ENCODE measurements around the gene KIAA1210. TPM values are rescaled to one million over a fixed set of nuclear protein-coding genes. Genes with fewer than 3 reads are reported as not detected.

KIAA1210 gene
- total and polyA plus RNA-seq, 2 of the 8 experiments (the other 6 are each of a cell fraction or from before 2014, with no cell fraction given) = 0.02 TPM; not detected in 1

DNA sequence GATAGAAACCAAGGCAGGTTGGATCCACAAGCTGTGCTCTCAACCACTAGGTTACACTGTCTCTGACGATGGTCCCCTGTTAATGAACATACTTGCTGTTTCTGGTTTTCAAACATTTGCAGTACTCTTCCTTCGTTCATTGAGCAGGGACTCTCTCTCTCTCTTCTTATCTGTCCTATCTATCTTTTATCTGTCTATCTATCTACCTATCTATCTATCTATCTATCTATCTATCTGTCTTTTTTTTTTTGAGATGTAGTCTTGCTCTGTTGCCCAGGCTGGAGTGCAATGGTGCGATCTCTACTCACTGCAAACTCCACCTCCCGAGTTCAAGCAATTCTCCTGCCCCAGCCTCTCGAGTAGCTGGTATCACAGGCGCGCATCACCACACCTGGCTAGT lies 64.2 kb downstream of the KIAA1210 start:
- POLR2A ChIA-PET (ENCODE audit: partially characterized antibody) = no interaction called here
- Histone ChIP-seq H3K4me1 (replicated peaks in 1 of 4; ENCODE audit: control insufficient read depth in 3 of 4, insufficient read depth in 4 of 4, low read length in 3 of 4) (peaks cover 0 to 3% (median 0%) of the 10 kb centered on the region in 4 experiments; a peak in 2 of 7 replicates), H3K4ac (replicated peaks; ENCODE audit: insufficient read length, low read depth, low read length) (no peak overlapping the region), H2BK120ac (replicated peaks; ENCODE audit: low read depth, low read length) (no peak overlapping the region), H3K9me3 (ENCODE audit: insufficient read depth in 2 of 2, low read depth in 1 of 2, low read length in 1 of 2) (no peaks in the 10 kb centered on the region), H3K56ac (replicated peaks; ENCODE audit: insufficient read length, low read depth, low read length) (no peak overlapping the region), H3K36me3 (ENCODE audit: control insufficient read depth in 2 of 4, insufficient read depth in 4 of 4, low read length in 3 of 4) (no peaks in the 10 kb centered on the region), H4K8ac (ENCODE audit: extremely low read depth, insufficient read depth, low read length) (no peak overlapping the region), H2AK5ac (ENCODE audit: low read depth, low read length) (no peak overlapping the region), H4K91ac (replicated peaks; ENCODE audit: insufficient read length, low read length) (no peak overlapping the region), H2BK15ac (ENCODE audit: low read length) (no peak overlapping the region), H3K27me3 (replicated peaks in 1 of 4; ENCODE audit: control insufficient read depth in 3 of 4, extremely low read depth in 1 of 4, insufficient read depth in 3 of 4, low read length in 3 of 4) (no peaks in the 10 kb centered on the region), H2BK12ac (ENCODE audit: low read depth, low read length) (no peak overlapping the region), H2BK20ac (ENCODE audit: low read length) (no peak overlapping the region), H3K79me2 (ENCODE audit: control insufficient read depth in 1 of 2, insufficient read depth in 2 of 2, low read length in 2 of 2) (no peaks in the 10 kb centered on the region), H3K23me2 (ENCODE audit: low read depth, low read length) (no peaks in the 10 kb centered on the region), H4K5ac (ENCODE audit: insufficient read length, low read depth, low read length) (no peak overlapping the region), H3K27ac (ENCODE audit: low read depth, low read length) (no peak overlapping the region), H3K14ac (ENCODE audit: insufficient read length) (no peak overlapping the region), H2BK5ac (ENCODE audit: low read depth, low read length) (no peak overlapping the region), H3K23ac (ENCODE audit: insufficient read length) (no peak overlapping the region), H3K18ac (ENCODE audit: extremely low read depth, low read length) (no peak overlapping the region), H3K4me3 (ENCODE audit: extremely low read depth in 1 of 4, insufficient read depth in 2 of 4, low read depth in 3 of 4, low read length in 4 of 4) (no peak overlapping the region), H3K9ac (replicated peaks in 1 of 4; ENCODE audit: extremely low read depth in 1 of 4, low read depth in 3 of 4, low read length in 3 of 4) (no peak overlapping the region), H3K4me2 (ENCODE audit: insufficient read depth in 1 of 2, low read depth in 2 of 2, low read length in 2 of 2) (no peak overlapping the region), H4K20me1 (replicated peaks in 1 of 2; ENCODE audit: control insufficient read depth in 1 of 2, insufficient read depth in 2 of 2, low read length in 2 of 2) (no peaks in the 10 kb centered on the region), H3K79me1 (ENCODE audit: low read depth, low read length) (no peaks in the 10 kb centered on the region), H2AFZ (ENCODE audit: low read length) (no peak overlapping the region)
- FAIRE-seq (no peak), DNase-seq (ENCODE audit: low read depth in 1 of 2, low spot score in 2 of 2) (no peak)
- CTCF ChIA-PET (ENCODE audit: partially characterized antibody) = interaction anchor here (0.5 to 1.2 kb wide), 3 partner anchors 210 to 357 kb away, joined by 3 to 4 read pairs (median 4); no protein-coding TSS in a partner anchor
- TF ChIP-seq EGR1 (IDR thresholded peaks at IDR 0.05; ENCODE audit: borderline replicate concordance, low read depth, low read length) (no peak), RBBP5 (IDR thresholded peaks at IDR 0.05; ENCODE audit: borderline replicate concordance, low read depth, low read length) (no peak)
- 98% methylated on average over 6 of the region's 7 CpGs; no CpG with 5 or more reads in 1 of the 2 experiments for WGBS, 2 experiments (ENCODE audit: extremely low coverage in 1 of 2, insufficient coverage in 1 of 2, insufficient read length in 1 of 2, insufficient replicate concordance in 2 of 2, low coverage in 1 of 2, low lambda C conversion rate in 2 of 2, missing lambda C conversion rate in 1 of 2)

Measured in H1 (cell line).